IMR-90 (cell line): Measurements from ENCODE around the gene MACC1. TPM values are rescaled to one million over a fixed set of nuclear protein-coding genes. Genes with fewer than 3 reads are reported as not detected.
A peak's percentile ranks its signal among the peaks of the same experiment; 100 is the strongest.

Source experiments
- ATAC-seq: fragments of 200-7000 bp; cut with Tn5 transposase; 2 replicates; pipeline ENCODE4 v1.9.1; 2020; ENCODE audit warnings: low read depth, mild to moderate bottlenecking, moderate library complexity
- BruUV-seq: library from RNA; stranded (reverse); fragments of 400-500 nt; replicated peaks from 2 replicates; lab custom pipeline; 2021; lab: Mats Ljungman, UMichigan
- CTCF ChIA-PET: fragments of 300-600 bp; formaldehyde crosslinking; extraction: SDS; loops from one replicate; lab custom pipeline; 2021; ENCODE audit warnings: antibody characterized with exemption; lab: Yijun Ruan, JAX
- POLR2A ChIA-PET: fragments of 300-600 bp; sonication (Branson Sonifier 250); formaldehyde crosslinking; loops from one replicate; lab custom pipeline; 2022; ENCODE audit warnings: antibody characterized with exemption; ENCODE audit not compliant: unreplicated experiment; lab: Charles Lee
- DNase-seq: peaks from one replicate; pipeline ENCODE4 v3.0.0; 2013
- H2AFZ ChIP-seq: replicated peaks from 2 replicates; pipeline ENCODE3; 2013; ENCODE audit warnings: low read length, mild to moderate bottlenecking; ENCODE audit not compliant: poor library complexity
- H2AK5ac ChIP-seq: 2 replicates; pipeline ENCODE4 v1.6.1; 2013; ENCODE audit warnings: low read depth, low read length, inconsistent platforms
- H2AK9ac ChIP-seq: replicated peaks from 2 replicates; pipeline ENCODE3; 2013; ENCODE audit warnings: mild to moderate bottlenecking, low read depth, low read length, moderate library complexity; ENCODE audit not compliant: poor library complexity
- H2BK120ac ChIP-seq: 2 replicates; pipeline ENCODE4 v1.6.1; 2013; ENCODE audit warnings: low read depth, low read length, inconsistent platforms
- H2BK15ac ChIP-seq: 3 replicates; pipeline ENCODE4 v1.6.1; 2013; ENCODE audit warnings: low read depth, low read length, inconsistent platforms
- H2BK20ac ChIP-seq: 2 replicates; pipeline ENCODE4 v1.6.1; 2013; ENCODE audit warnings: low read depth, mild to moderate bottlenecking, inconsistent platforms, low read length, moderate library complexity
- H2BK5ac ChIP-seq: 2 replicates; pipeline ENCODE4 v1.6.1; 2013; ENCODE audit warnings: mild to moderate bottlenecking, low read depth, low read length, inconsistent platforms; ENCODE audit not compliant: poor library complexity, severe bottlenecking
- H3K14ac ChIP-seq: replicated peaks from 2 replicates; pipeline ENCODE4 v1.6.1; 2013; ENCODE audit warnings: low read depth, low read length, inconsistent platforms
- H3K18ac ChIP-seq: 2 replicates; pipeline ENCODE4 v1.6.1; 2013; ENCODE audit warnings: low read depth, low read length, control low read depth
- H3K23ac ChIP-seq: 2 replicates; pipeline ENCODE4 v1.6.1; 2013; ENCODE audit warnings: low read depth, low read length, inconsistent platforms
- H3K27ac ChIP-seq: 2 replicates; pipeline ENCODE4 v1.5.1; 2013; ENCODE audit warnings: mild to moderate bottlenecking, control low read depth, low read length; ENCODE audit not compliant: insufficient read depth
- H3K27me3 ChIP-seq: 2 replicates; pipeline ENCODE4 v1.6.1; 2013; ENCODE audit warnings: low read length; ENCODE audit not compliant: control insufficient read depth, insufficient read depth
- H3K36me3 ChIP-seq: 2 replicates; pipeline ENCODE4 v1.6.1; 2013; ENCODE audit warnings: low read length, mixed read lengths; ENCODE audit not compliant: control insufficient read depth, insufficient read depth
- H3K4ac ChIP-seq: 2 replicates; pipeline ENCODE4 v1.6.1; 2013; ENCODE audit warnings: low read depth, low read length, inconsistent platforms
- H3K4me1 ChIP-seq: 2 replicates; pipeline ENCODE4 v1.6.1; 2013; ENCODE audit warnings: low read length, mixed read lengths; ENCODE audit not compliant: control insufficient read depth, insufficient read depth
- H3K4me2 ChIP-seq: 2 replicates; pipeline ENCODE4 v1.6.1; 2013; ENCODE audit warnings: low read depth, mild to moderate bottlenecking, control low read depth, low read length, moderate library complexity
- H3K4me3 ChIP-seq: 2 replicates; pipeline ENCODE4 v1.5.1; 2013; ENCODE audit warnings: low read depth, mild to moderate bottlenecking, control low read depth, low read length, moderate library complexity; ENCODE audit not compliant: insufficient read depth
- H3K56ac ChIP-seq: 2 replicates; pipeline ENCODE4 v1.6.1; 2013; ENCODE audit warnings: low read length, inconsistent platforms; ENCODE audit not compliant: insufficient read depth; ENCODE audit errors: extremely low read depth
- H3K79me1 ChIP-seq, 2 experiments: 2 replicates each; pipeline ENCODE4 v1.6.1; 2013; ENCODE audit warnings: low read length in 2 of 2, inconsistent platforms in 1 of 2, low read depth in 1 of 2
- H3K9ac ChIP-seq: 2 replicates; pipeline ENCODE4 v1.6.1; 2013; ENCODE audit warnings: low read depth, low read length, control low read depth
- H3K9me1 ChIP-seq: 2 replicates; pipeline ENCODE4 v1.6.1; 2013; ENCODE audit warnings: low read length, inconsistent platforms; ENCODE audit not compliant: insufficient read depth
- H3K9me3 ChIP-seq: 2 replicates; pipeline ENCODE4 v1.6.1; 2013; ENCODE audit warnings: low read length; ENCODE audit not compliant: control insufficient read depth, insufficient read depth
- H4K20me1 ChIP-seq: 2 replicates; pipeline ENCODE4 v1.6.1; 2013; ENCODE audit warnings: low read length, inconsistent platforms; ENCODE audit not compliant: insufficient read depth
- H4K5ac ChIP-seq: 2 replicates; pipeline ENCODE4 v1.6.1; 2013; ENCODE audit warnings: mild to moderate bottlenecking, low read depth, low read length, control low read depth
- H4K8ac ChIP-seq, 2 experiments: 2 replicates each; pipeline ENCODE4 v1.6.1; 2013; ENCODE audit warnings: low read depth in 2 of 2, low read length in 2 of 2, control low read depth in 1 of 2, inconsistent platforms in 1 of 2
- H4K91ac ChIP-seq: 2 replicates; pipeline ENCODE4 v1.6.1; 2013; ENCODE audit warnings: low read depth, low read length, inconsistent platforms; ENCODE audit not compliant: insufficient read depth
- BHLHE40 ChIP-seq: fragments of 150-350 bp; IDR thresholded peaks from 2 replicates; pipeline ENCODE4 v1.6.1; 2016; ENCODE audit warnings: mild to moderate bottlenecking, low read depth, low read length
- CEBPB ChIP-seq: IDR thresholded peaks from 2 replicates; pipeline ENCODE4 v1.6.1; 2012; ENCODE audit warnings: low read depth, low read length, improper control_type of control experiment
- CHD1 ChIP-seq: IDR thresholded peaks from 2 replicates; pipeline ENCODE4 v1.6.1; 2012; ENCODE audit warnings: low read depth, low read length, improper control_type of control experiment
- FOS ChIP-seq: fragments of 150-350 bp; IDR thresholded peaks from 2 replicates; pipeline ENCODE4 v1.6.1; 2016; ENCODE audit warnings: low read depth, low read length
- MAFK ChIP-seq: IDR thresholded peaks from 2 replicates; pipeline ENCODE4 v1.6.1; 2012; ENCODE audit warnings: low read depth, low read length, improper control_type of control experiment
- MXI1 ChIP-seq: IDR thresholded peaks from 2 replicates; pipeline ENCODE4 v1.6.1; 2012; ENCODE audit warnings: low read depth, mild to moderate bottlenecking, low read length, moderate library complexity, borderline replicate concordance
- NFE2L2 ChIP-seq: fragments of 150-350 bp; IDR thresholded peaks from 2 replicates; pipeline ENCODE4 v1.6.1; 2016; ENCODE audit warnings: low read depth, mild to moderate bottlenecking, low read length
- POLR2A ChIP-seq: IDR thresholded peaks from 2 replicates; pipeline ENCODE4 v1.6.1; 2012; ENCODE audit warnings: mild to moderate bottlenecking, low read depth, low read length
- RAD21 ChIP-seq: IDR thresholded peaks from 2 replicates; pipeline ENCODE4 v1.6.1; 2012; ENCODE audit warnings: low read length, improper control_type of control experiment
- RCOR1 ChIP-seq: IDR thresholded peaks from 2 replicates; pipeline ENCODE4 v1.6.1; 2012; ENCODE audit warnings: mild to moderate bottlenecking, low read length, improper control_type of control experiment; ENCODE audit not compliant: insufficient replicate concordance
- SMC3 ChIP-seq: fragments of 150-350 bp; IDR thresholded peaks from 2 replicates; pipeline ENCODE4 v1.6.1; 2016; ENCODE audit warnings: low read depth, mild to moderate bottlenecking, antibody characterized with exemption, low read length, moderate library complexity
- WGBS, 2 experiments: methylation state at CpG; one replicate each; pipeline versions ENCODE4 v1.1.5 to v1.1.7; 2013; ENCODE audit warnings: missing lambda C conversion rate in 2 of 2; ENCODE audit not compliant: insufficient read length in 1 of 2; ENCODE audit errors: extremely low coverage in 2 of 2; 5-methylcytosine and 5-hydroxymethylcytosine counted together
- dilution Hi-C: fragments of 300-500 bp; cut with HindIII; formaldehyde crosslinking; loops from one replicate; pipeline ENCODE4 v1.14.3; 2018; ENCODE audit warnings: low sequenced_read_pairs; ENCODE audit not compliant: unreplicated experiment
- in situ Hi-C: fragments of 300-500 bp; cut with MboI; formaldehyde crosslinking; loops from 3 replicates; pipeline ENCODE4 v1.14.3; 2019; ENCODE audit warnings: low sequenced_read_pairs, inconsistent platforms, mixed read lengths
- intact Hi-C: fragments of 100-400 bp; cut with micrococcal nuclease; formaldehyde crosslinking; loops from 2 replicates; pipeline ENCODE4 v1.10.0; 2022
- polyA plus RNA-seq, 3 experiments: library from polyadenylated mRNA; depleted of rRNA; stranded (reverse); fragments of >200 nt; gene quantifications; 2 replicates each; pipeline ENCODE4 v1.2.3, GENCODE V29; 2012; ENCODE audit warnings: low replicate concordance in 1 of 3
- total RNA-seq: library from RNA; depleted of rRNA; stranded (reverse); fragments of >200 nt; gene quantifications from 2 replicates; pipeline ENCODE4 v1.2.3, GENCODE V29; 2012
- TF ChIP-seq, protein P1 (sequence below): conservative IDR thresholded peaks from 2 replicates; pipeline ENCODE4 v1.5.1; 2012; ENCODE audit warnings: mild to moderate bottlenecking, low read depth, low read length, improper control_type of control experiment
- TF ChIP-seq, protein P2 (sequence below): fragments of 150-350 bp; IDR thresholded peaks from 2 replicates; pipeline ENCODE4 v1.6.1; 2017; ENCODE audit warnings: mild to moderate bottlenecking, antibody characterized with exemption, low read length, low read depth

MACC1 gene
- total and polyA plus RNA-seq, 2 of the 4 experiments (the other 2 are of a cell fraction): under 0.01 TPM; not detected in 1

DNA sequence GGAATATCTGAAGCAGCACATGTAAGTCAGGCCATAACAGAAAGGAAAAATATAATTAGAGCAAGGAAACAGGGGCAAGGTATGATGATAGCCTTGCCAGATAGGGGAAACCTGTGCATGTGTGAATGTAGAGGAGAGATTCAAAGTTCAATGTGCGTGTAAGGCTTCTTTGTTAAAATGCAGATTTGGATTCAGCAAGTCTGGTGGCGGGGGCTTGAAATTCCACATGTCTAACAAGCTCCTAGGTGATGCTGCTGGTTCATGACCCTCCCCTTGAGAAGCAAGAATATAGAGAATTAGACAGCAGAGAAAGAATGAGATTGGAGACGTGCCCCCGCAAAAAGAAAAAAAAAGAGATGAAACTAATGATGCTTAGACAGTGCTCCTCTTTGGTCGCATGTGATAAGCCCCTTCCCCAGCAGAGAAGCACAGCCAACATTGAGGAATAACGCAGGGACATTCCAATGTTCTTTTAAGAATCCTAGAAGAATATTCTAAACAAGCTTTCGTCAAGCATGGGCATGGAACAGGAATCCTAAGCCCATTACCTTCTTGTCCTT is 21.1 kb upstream of the MACC1 start:
- H2AK9ac ChIP-seq: no peak overlapping the region
- no peak overlapping the region for H3K14ac ChIP-seq
- H3K23ac ChIP-seq: peak overlapping the region; percentile 46; the same call in 1 of the 2 replicates
- ChIA-PET CTCF (no interaction called here), POLR2A (no interaction called here)
- no peak overlapping the region for H3K27ac ChIP-seq
- dilution Hi-C loops: no loop called here
- no TSS peak for BruUV-seq
- DNase-seq: no peak
- peak overlapping the region; percentile 71 for H2AFZ ChIP-seq
- H3K27me3 ChIP-seq: no peaks in the 10 kb centered on the region
- peak overlapping the region; percentile 44; the same call in 1 of the 2 replicates for H4K91ac ChIP-seq
- no peaks in the 10 kb centered on the region for H3K36me3 ChIP-seq
- intact Hi-C loops: no loop called here
- no peak overlapping the region for H3K9ac ChIP-seq
- TF ChIP-seq MAFK: no peak
- no peak for TF ChIP-seq MXI1
- TF ChIP-seq POLR2A: no peak
- TF ChIP-seq BHLHE40: no peak
- no peak for TF ChIP-seq RAD21
- TF ChIP-seq, protein P1, sequence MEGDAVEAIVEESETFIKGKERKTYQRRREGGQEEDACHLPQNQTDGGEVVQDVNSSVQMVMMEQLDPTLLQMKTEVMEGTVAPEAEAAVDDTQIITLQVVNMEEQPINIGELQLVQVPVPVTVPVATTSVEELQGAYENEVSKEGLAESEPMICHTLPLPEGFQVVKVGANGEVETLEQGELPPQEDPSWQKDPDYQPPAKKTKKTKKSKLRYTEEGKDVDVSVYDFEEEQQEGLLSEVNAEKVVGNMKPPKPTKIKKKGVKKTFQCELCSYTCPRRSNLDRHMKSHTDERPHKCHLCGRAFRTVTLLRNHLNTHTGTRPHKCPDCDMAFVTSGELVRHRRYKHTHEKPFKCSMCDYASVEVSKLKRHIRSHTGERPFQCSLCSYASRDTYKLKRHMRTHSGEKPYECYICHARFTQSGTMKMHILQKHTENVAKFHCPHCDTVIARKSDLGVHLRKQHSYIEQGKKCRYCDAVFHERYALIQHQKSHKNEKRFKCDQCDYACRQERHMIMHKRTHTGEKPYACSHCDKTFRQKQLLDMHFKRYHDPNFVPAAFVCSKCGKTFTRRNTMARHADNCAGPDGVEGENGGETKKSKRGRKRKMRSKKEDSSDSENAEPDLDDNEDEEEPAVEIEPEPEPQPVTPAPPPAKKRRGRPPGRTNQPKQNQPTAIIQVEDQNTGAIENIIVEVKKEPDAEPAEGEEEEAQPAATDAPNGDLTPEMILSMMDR: no peak
- TF ChIP-seq, protein P2, sequence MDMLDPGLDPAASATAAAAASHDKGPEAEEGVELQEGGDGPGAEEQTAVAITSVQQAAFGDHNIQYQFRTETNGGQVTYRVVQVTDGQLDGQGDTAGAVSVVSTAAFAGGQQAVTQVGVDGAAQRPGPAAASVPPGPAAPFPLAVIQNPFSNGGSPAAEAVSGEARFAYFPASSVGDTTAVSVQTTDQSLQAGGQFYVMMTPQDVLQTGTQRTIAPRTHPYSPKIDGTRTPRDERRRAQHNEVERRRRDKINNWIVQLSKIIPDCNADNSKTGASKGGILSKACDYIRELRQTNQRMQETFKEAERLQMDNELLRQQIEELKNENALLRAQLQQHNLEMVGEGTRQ: no peak
- no peak for TF ChIP-seq SMC3
- TF ChIP-seq CEBPB: no peak
- TF ChIP-seq FOS: no peak
- no peak for TF ChIP-seq NFE2L2
- TF ChIP-seq RCOR1: no peak
- no peak for TF ChIP-seq CHD1
- no peak overlapping the region for H2BK5ac ChIP-seq
- H4K8ac ChIP-seq: 0 out of 4 replicates have a peak overlapping the region, but pooled peaks of 1 of the 2 experiments have one; percentile 60
- peak overlapping the region; percentile 75 for H2BK120ac ChIP-seq
- 100% methylated on average over 2 of the region's 7 CpGs; no CpG with 5 or more reads in 1 of the 2 experiments for WGBS, 2 experiments
- no peak overlapping the region for H4K5ac ChIP-seq
- no peak overlapping the region for H3K4me2 ChIP-seq
- ATAC-seq: no peak
- H3K18ac ChIP-seq: no peak overlapping the region
- in situ Hi-C loops: no loop called here
- no peaks in the 10 kb centered on the region; the same call in 1 of the 2 replicates for H3K9me1 ChIP-seq
- no peaks in the 10 kb centered on the region for H3K9me3 ChIP-seq
- no peak overlapping the region for H3K4me3 ChIP-seq
- H3K4ac ChIP-seq: 0 out of 2 replicates have a peak overlapping the region, but pooled peaks have one; percentile 40
- peak overlapping the region; percentile 34; the same call in 1 of the 2 replicates for H2BK20ac ChIP-seq
- peak overlapping the region; percentile 79; the same call in 1 of the 3 replicates for H2BK15ac ChIP-seq
- H2AK5ac ChIP-seq: peak overlapping the region; percentile 58; the same call in 1 of the 2 replicates
- H3K79me1 ChIP-seq: no peaks in the 10 kb centered on the region
- no peak overlapping the region for H3K56ac ChIP-seq
- no peaks in the 10 kb centered on the region for H4K20me1 ChIP-seq
- peaks cover 9% of the 10 kb centered on the region for H3K4me1 ChIP-seq
